ENCODE results near the gene TBCE. TPM values are rescaled to one million over a fixed set of nuclear protein-coding genes. Genes with fewer than 3 reads are reported as not detected.

TBCE gene
- total RNA-seq, 1 experiment from 2014 or later = 20.8 TPM

DNA sequence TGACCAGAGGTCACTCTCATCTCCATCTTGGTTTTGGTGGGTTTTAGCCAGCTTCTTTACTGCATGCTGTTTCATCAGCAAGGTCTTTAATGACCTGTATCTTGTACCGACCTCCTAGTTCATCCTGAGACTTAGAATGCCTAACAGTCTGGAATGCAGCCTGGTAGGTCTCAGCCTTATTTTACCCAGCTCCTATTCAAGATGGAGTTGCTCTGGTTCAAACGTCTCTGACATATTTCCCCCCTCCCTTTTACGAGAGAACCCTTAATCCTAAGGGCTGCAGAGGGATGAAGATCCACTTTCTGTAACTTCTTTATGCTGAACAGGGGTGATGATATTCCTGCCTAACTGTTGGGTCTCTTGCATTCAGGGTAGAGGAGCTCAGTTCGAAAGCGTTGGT is 43.2 kb downstream of the TBCE start:
- H3K4me2 ChIP-seq (ENCODE audit: low read length) = no peak overlapping the region
- 0 out of 4 replicates have a peak, but pooled peaks cover 0 to 3% of the 10 kb centered on the region in 2 experiments for H3K36me3 ChIP-seq (ENCODE audit: control insufficient read depth in 1 of 2, insufficient read depth in 2 of 2, low read length in 2 of 2)
- H3K9ac ChIP-seq (ENCODE audit: low read length) = no peak overlapping the region
- TF ChIP-seq POLR2A (IDR thresholded peaks at IDR 0.05; ENCODE audit: borderline replicate concordance, extremely low read depth, insufficient read depth, insufficient read length) = no peak
- TF ChIP-seq YY1 (IDR thresholded peaks at IDR 0.05; ENCODE audit: extremely low read depth, insufficient replicate concordance, low read depth, low read length) = no peak
- no peak for TF ChIP-seq POLR2AphosphoS5 (IDR thresholded peaks at IDR 0.05; ENCODE audit: low read depth, low read length)
- no peak for TF ChIP-seq CEBPB (IDR thresholded peaks at IDR 0.05; ENCODE audit: low read depth)
- no peak for TF ChIP-seq SRF (IDR thresholded peaks at IDR 0.05; ENCODE audit: low read depth)
- TF ChIP-seq EGR1 (IDR thresholded peaks at IDR 0.05; ENCODE audit: low read depth) = no peak
- no peak for TF ChIP-seq TCF7L2 (IDR thresholded peaks at IDR 0.05; ENCODE audit: borderline replicate concordance, extremely low read depth, insufficient read depth, insufficient read length)
- TF ChIP-seq ZNF274 (IDR thresholded peaks at IDR 0.05; ENCODE audit: low read depth, low read length) = no peak
- no TSS peak for BruUV-seq (replicated peaks)
- H3K27me3 ChIP-seq (ENCODE audit: insufficient read depth, low read length) = no peaks in the 10 kb centered on the region
- DNase-seq (ENCODE audit: low read depth, low spot score) (no peak), ATAC-seq (no peak)
- peaks cover 25 to 29% of the 10 kb centered on the region in 2 experiments; a peak in 3 of 4 replicates for H3K4me1 ChIP-seq (ENCODE audit: control insufficient read depth in 1 of 2, insufficient read depth in 2 of 2, low read length in 2 of 2)
- ChIA-PET CTCF (no interaction called here), RAD21 (ENCODE audit: low non-redundant PET in 1 of 2, low total read pairs in 2 of 2, uncharacterized antibody in 2 of 2, unreplicated experiment in 2 of 2) (no interaction called here), POLR2A (no interaction called here)
- no peak overlapping the region for H2AFZ ChIP-seq (ENCODE audit: low read depth, low read length, poor library complexity, severe bottlenecking)
- no peak overlapping the region for H3K4me3 ChIP-seq (replicated peaks in 1 of 2; ENCODE audit: low read depth in 1 of 2, low read length in 2 of 2)
- intact Hi-C loops (cut with micrococcal nuclease) = loop anchor here (10.0 kb wide), 2 partner anchors 246 to 1296 kb away; partner anchors contain the start of gene RBM34
- no peak overlapping the region for H3K27ac ChIP-seq (ENCODE audit: low read depth, low read length)
- no peaks in the 10 kb centered on the region for H3K9me3 ChIP-seq (ENCODE audit: control insufficient read depth in 1 of 2, insufficient read depth in 1 of 2, low read depth in 1 of 2, low read length in 2 of 2)
- H4K20me1 ChIP-seq (ENCODE audit: insufficient read depth) = no peaks in the 10 kb centered on the region
- no peaks in the 10 kb centered on the region for H3K9me2 ChIP-seq (ENCODE audit: insufficient read depth)
- H3K79me2 ChIP-seq (ENCODE audit: insufficient read depth, low read length) = 0 out of 2 replicates have a peak, but pooled peaks cover 7% of the 10 kb centered on the region

All from HCT116 (cell line).